Trophoblast cell (in vitro differentiated cells and primary cell): ENCODE results near the gene AP1G2.

Experiments
- DNase-seq, 2 donors: peaks; one replicate each; pipeline ENCODE4 v3.0.0-alpha.2; 2016
- H2AFZ ChIP-seq: 2 replicates; pipeline ENCODE4 v1.6.1; 2013; ENCODE audit warnings: low read length, moderate library complexity, mild to moderate bottlenecking; ENCODE audit not compliant: insufficient read depth, poor library complexity
- H2AK5ac ChIP-seq: 2 replicates; pipeline ENCODE4 v1.6.1; 2013; ENCODE audit warnings: mild to moderate bottlenecking, low read length
- H2BK120ac ChIP-seq: 2 replicates; pipeline ENCODE4 v1.6.1; 2013; ENCODE audit warnings: low read length, mild to moderate bottlenecking, moderate library complexity; ENCODE audit not compliant: insufficient read depth, poor library complexity
- H2BK12ac ChIP-seq: 2 replicates; pipeline ENCODE4 v1.6.1; 2013; ENCODE audit warnings: mild to moderate bottlenecking, low read length, moderate library complexity
- H2BK5ac ChIP-seq: 2 replicates; pipeline ENCODE4 v1.6.1; 2013; ENCODE audit warnings: low read length, low read depth, moderate library complexity, mild to moderate bottlenecking; ENCODE audit not compliant: poor library complexity
- H3K14ac ChIP-seq: 2 replicates; pipeline ENCODE4 v1.6.1; 2013; ENCODE audit warnings: mild to moderate bottlenecking, low read length
- H3K18ac ChIP-seq: 2 replicates; pipeline ENCODE4 v1.6.1; 2013; ENCODE audit warnings: mild to moderate bottlenecking, low read length
- H3K23ac ChIP-seq: 2 replicates; pipeline ENCODE4 v1.6.1; 2013; ENCODE audit warnings: low read length
- H3K27ac ChIP-seq: 2 replicates; pipeline ENCODE4 v1.5.1; 2013; ENCODE audit warnings: low read depth, mild to moderate bottlenecking, inconsistent platforms, low read length, moderate library complexity
- H3K27me3 ChIP-seq: 2 replicates; pipeline ENCODE4 v1.6.1; 2013; ENCODE audit warnings: inconsistent platforms, mild to moderate bottlenecking, low read length, moderate library complexity; ENCODE audit not compliant: insufficient read depth
- H3K36me3 ChIP-seq, 2 experiments: 1 replicate in 1 of 2; 2 replicates in 1 of 2; pipeline ENCODE4 v1.6.1; 2013; ENCODE audit warnings: low read length in 2 of 2, mild to moderate bottlenecking in 2 of 2, moderate library complexity in 1 of 2; ENCODE audit not compliant: insufficient read depth in 2 of 2, control insufficient read depth in 1 of 2
- H3K4ac ChIP-seq: 2 replicates; pipeline ENCODE4 v1.6.1; 2013; ENCODE audit warnings: low read depth, mild to moderate bottlenecking, low read length, moderate library complexity
- H3K4me1 ChIP-seq, 2 experiments: 1 replicate in 1 of 2; 2 replicates in 1 of 2; pipeline ENCODE4 v1.6.1; 2013; ENCODE audit warnings: low read length in 2 of 2, mild to moderate bottlenecking in 2 of 2, moderate library complexity in 1 of 2; ENCODE audit not compliant: insufficient read depth in 2 of 2, control insufficient read depth in 1 of 2
- H3K4me2 ChIP-seq: 2 replicates; pipeline ENCODE4 v1.6.1; 2013; ENCODE audit warnings: inconsistent platforms, mild to moderate bottlenecking, low read length, moderate library complexity
- H3K4me3 ChIP-seq: 2 replicates; pipeline ENCODE4 v1.5.1; 2013; ENCODE audit warnings: mild to moderate bottlenecking, low read depth, low read length, inconsistent platforms
- H3K79me1 ChIP-seq: one replicate; pipeline ENCODE4 v1.6.1; 2013; ENCODE audit warnings: low read length
- H3K79me2 ChIP-seq: 2 replicates; pipeline ENCODE4 v1.6.1; 2013; ENCODE audit warnings: low read length, mild to moderate bottlenecking; ENCODE audit not compliant: control insufficient read depth, insufficient read depth, poor library complexity
- H3K9ac ChIP-seq: 2 replicates; pipeline ENCODE4 v1.6.1; 2013; ENCODE audit warnings: mild to moderate bottlenecking, low read length
- H3K9me3 ChIP-seq: 2 replicates; pipeline ENCODE4 v1.6.1; 2013; ENCODE audit warnings: low read depth, mild to moderate bottlenecking, control low read depth, inconsistent platforms, low read length; ENCODE audit not compliant: insufficient read depth
- H4K12ac ChIP-seq: 2 replicates; pipeline ENCODE4 v1.6.1; 2013; ENCODE audit warnings: low read depth, mild to moderate bottlenecking, low read length, moderate library complexity
- H4K8ac ChIP-seq: 2 replicates; pipeline ENCODE4 v1.6.1; 2013; ENCODE audit warnings: low read depth, mild to moderate bottlenecking, low read length, moderate library complexity
- H4K91ac ChIP-seq: one replicate; pipeline ENCODE4 v1.6.1; 2013; ENCODE audit warnings: low read depth, mild to moderate bottlenecking, low read length, moderate library complexity
- WGBS: extraction: QIAGEN DNeasy Blood & Tissue Kit; methylation state at CpG from one replicate; pipeline ENCODE4 v1.1.7; 2013; ENCODE audit warnings: missing lambda C conversion rate; ENCODE audit not compliant: insufficient read length, insufficient coverage; ENCODE audit errors: extremely low coverage; 5-methylcytosine and 5-hydroxymethylcytosine counted together

Gene AP1G2

GRCh38 chr14:23561873-23562821 lies 5.4 kb downstream of the AP1G2 start:
- H3K36me3 ChIP-seq = peaks cover 66 to 75% of the 10 kb centered on the region in 2 experiments
- H3K4me3 ChIP-seq = peak overlapping the region; percentile 25
- H3K4me2 ChIP-seq = no peak overlapping the region
- H3K14ac ChIP-seq = no peak overlapping the region
- peaks cover 3% of the 10 kb centered on the region for H3K79me1 ChIP-seq
- no peak overlapping the region for H2BK12ac ChIP-seq
- no peak overlapping the region for H2BK5ac ChIP-seq
- peaks cover 3% of the 10 kb centered on the region for H3K79me2 ChIP-seq
- H3K4ac ChIP-seq = no peak overlapping the region
- H3K27me3 ChIP-seq = no peaks in the 10 kb centered on the region
- no peak overlapping the region for H3K18ac ChIP-seq
- no peak overlapping the region for H4K12ac ChIP-seq
- H2AK5ac ChIP-seq = no peak overlapping the region
- H3K23ac ChIP-seq = no peak overlapping the region
- H3K9me3 ChIP-seq = peaks cover 7% of the 10 kb centered on the region
- H4K8ac ChIP-seq = no peak overlapping the region
- DNase-seq = no peak
- no peak overlapping the region for H3K27ac ChIP-seq
- H4K91ac ChIP-seq = no peak overlapping the region
- peaks cover 4 to 5% of the 10 kb centered on the region in 2 experiments for H3K4me1 ChIP-seq
- no peak overlapping the region for H2AFZ ChIP-seq
- no peak overlapping the region for H3K9ac ChIP-seq
- whole genome bisulfite sequencing = no CpG with 5 or more reads among the region's 15 CpGs
- no peak overlapping the region for H2BK120ac ChIP-seq

DNA sequence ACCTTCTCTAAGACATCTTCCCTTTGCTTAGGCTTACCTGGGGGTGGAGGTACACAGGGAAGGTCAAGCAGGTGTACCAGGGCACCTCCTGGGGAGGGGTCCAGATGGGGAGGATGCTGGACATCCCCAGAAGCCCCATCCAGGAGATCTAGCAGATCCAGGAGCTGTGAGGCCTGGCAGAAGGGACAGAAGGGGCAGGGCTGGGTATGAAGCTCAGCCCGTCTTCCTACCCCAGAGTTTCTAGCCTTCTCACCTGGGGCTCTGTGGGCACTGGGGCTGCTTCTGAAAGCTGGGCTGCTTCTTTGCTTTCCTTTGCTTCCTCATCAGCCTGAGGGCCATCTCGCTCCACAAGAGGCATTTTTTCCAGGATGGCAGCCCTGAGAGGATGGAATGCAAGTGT lies 6.3 kb downstream of the AP1G2 start:
- Histone ChIP-seq H3K27me3 (no peaks in the 10 kb centered on the region), H2AFZ (no peak overlapping the region), H3K18ac (no peak overlapping the region), H4K8ac (no peak overlapping the region), H4K12ac (no peak overlapping the region), H3K23ac (no peak overlapping the region), H2BK12ac (no peak overlapping the region), H3K4me2 (no peak overlapping the region), H4K91ac (no peak overlapping the region), H2BK120ac (no peak overlapping the region), H3K36me3 (peaks cover 65 to 75% of the 10 kb centered on the region in 2 experiments), H3K4me3 (no peak overlapping the region), H3K9me3 (peaks cover 7% of the 10 kb centered on the region), H3K4me1 (peaks cover 5 to 9% of the 10 kb centered on the region in 2 experiments), H3K79me1 (peaks cover 3% of the 10 kb centered on the region), H2BK5ac (no peak overlapping the region), H3K9ac (no peak overlapping the region), H3K14ac (no peak overlapping the region), H3K79me2 (peaks cover 4% of the 10 kb centered on the region), H3K4ac (no peak overlapping the region), H2AK5ac (no peak overlapping the region), H3K27ac (no peak overlapping the region)
- no CpG with 5 or more reads among the region's 2 CpGs for WGBS
- DNase-seq = no peak

GRCh38 chr14:23559926-23560520 lies 7.6 kb downstream of the AP1G2 start:
- H3K4me3 ChIP-seq = no peak overlapping the region
- H3K9ac ChIP-seq = no peak overlapping the region
- H3K36me3 ChIP-seq = peaks cover 53 to 64% of the 10 kb centered on the region in 2 experiments
- no peak overlapping the region for H3K14ac ChIP-seq
- peaks cover 7% of the 10 kb centered on the region for H3K9me3 ChIP-seq
- no peak overlapping the region for H3K23ac ChIP-seq
- H4K91ac ChIP-seq = no peak overlapping the region
- peaks cover 7% of the 10 kb centered on the region for H3K79me2 ChIP-seq
- no peak overlapping the region for H4K8ac ChIP-seq
- no CpG with 5 or more reads among the region's 3 CpGs for whole genome bisulfite sequencing
- no peak for DNase-seq
- H2BK5ac ChIP-seq = no peak overlapping the region
- no peak overlapping the region for H3K18ac ChIP-seq
- no peak overlapping the region for H3K4me2 ChIP-seq
- no peak overlapping the region for H2AFZ ChIP-seq
- H4K12ac ChIP-seq = no peak overlapping the region
- no peak overlapping the region for H2BK12ac ChIP-seq
- H3K4ac ChIP-seq = no peak overlapping the region
- no peaks in the 10 kb centered on the region for H3K27me3 ChIP-seq
- H3K27ac ChIP-seq = no peak overlapping the region
- no peak overlapping the region for H2AK5ac ChIP-seq
- H3K4me1 ChIP-seq = peaks cover 5 to 10% of the 10 kb centered on the region in 2 experiments
- H2BK120ac ChIP-seq = no peak overlapping the region
- peaks cover 7% of the 10 kb centered on the region for H3K79me1 ChIP-seq

- H3K79me2 ChIP-seq = peaks cover 7% of the 10 kb centered on the region
- peak in 1 of 2 donors; percentile 48 for DNase-seq
- no peak overlapping the region for H2BK120ac ChIP-seq
- no peak overlapping the region for H3K4ac ChIP-seq
- no peak overlapping the region for H2AFZ ChIP-seq
- H3K4me1 ChIP-seq = peaks cover 5 to 10% of the 10 kb centered on the region in 2 experiments
- WGBS = no CpG with 5 or more reads among the region's 21 CpGs
- no peak overlapping the region for H4K8ac ChIP-seq
- H3K23ac ChIP-seq = no peak overlapping the region
- H2BK12ac ChIP-seq = no peak overlapping the region
- H2BK5ac ChIP-seq = no peak overlapping the region
- H3K27ac ChIP-seq = no peak overlapping the region
- no peak overlapping the region for H2AK5ac ChIP-seq
- H3K14ac ChIP-seq = no peak overlapping the region
- no peak overlapping the region for H4K12ac ChIP-seq
- H3K36me3 ChIP-seq = peaks cover 46 to 56% of the 10 kb centered on the region in 2 experiments
- no peak overlapping the region for H3K9ac ChIP-seq
- H3K27me3 ChIP-seq = no peaks in the 10 kb centered on the region
- no peak overlapping the region for H3K4me3 ChIP-seq
- peaks cover 7% of the 10 kb centered on the region for H3K9me3 ChIP-seq
- no peak overlapping the region for H4K91ac ChIP-seq
- no peak overlapping the region for H3K4me2 ChIP-seq
- H3K18ac ChIP-seq = no peak overlapping the region
- peaks cover 7% of the 10 kb centered on the region for H3K79me1 ChIP-seq
These were observed 8.3 kb downstream of the AP1G2 start for GRCh38 chr14:23559010-23559925.
